HG02571 (cell line): ENCODE results near the gene AKAP10.
"Not testable (repeated sequence)": the region's sequence is repeated elsewhere in the genome, so short reads cannot be mapped to it uniquely, and the experiment has no call there.

Experiments
- ATAC-seq: cut with Tn5 transposase; IDR thresholded peaks from one replicate; pipeline ENCODE4 v1.9.1; 2021; ENCODE audit warnings: mild to moderate bottlenecking, moderate library complexity; ENCODE audit not compliant: unreplicated experiment

Gene AKAP10

GRCh38 chr17:19977293-19978208 lies at the start of gene AKAP10:
Gene AKAP10, minus strand, starts transcription at chr17:19977828. Its CDS starts 149 bp downstream, at chr17:19977679.
- ATAC-seq = peak; percentile 80

GRCh38 chr17:20026960-20027359 lies 49.3 kb upstream of the AKAP10 start:
- ATAC-seq = no peak

GRCh38 chr17:20022701-20023100 lies 45.1 kb upstream of the AKAP10 start:
- no peak for ATAC-seq

- ATAC-seq = not testable (repeated sequence)
These were observed 38.9 kb upstream of the AKAP10 start for GRCh38 chr17:20016475-20016992.

GRCh38 chr17:20012017-20012536 lies 34.4 kb upstream of the AKAP10 start:
- ATAC-seq = no peak

GRCh38 chr17:20010936-20011335 lies 33.3 kb upstream of the AKAP10 start:
- no peak for ATAC-seq

- ATAC-seq = no peak
These were observed 32.7 kb upstream of the AKAP10 start for GRCh38 chr17:20010099-20010863.

- peak; percentile 92 for ATAC-seq
These were observed 31.9 kb upstream of the AKAP10 start, which contains the start of gene SPECC1 for GRCh38 chr17:20009302-20010098. Gene SPECC1, plus strand, starts transcription at chr17:20009359. Its CDS starts 87,293 bp downstream, at chr17:20096652.

GRCh38 chr17:20009052-20009301 lies 31.3 kb upstream of the AKAP10 start:
- ATAC-seq = no peak

- ATAC-seq = peak; percentile 27
These were observed 30.8 kb upstream of the AKAP10 start for GRCh38 chr17:20008242-20009051.

- no peak for ATAC-seq
These were observed 18.9 kb upstream of the AKAP10 start for GRCh38 chr17:19996502-19996901.

- no peak for ATAC-seq
These were observed 18.5 kb upstream of the AKAP10 start for GRCh38 chr17:19996086-19996485.

- no peak for ATAC-seq
These were observed 15.4 kb upstream of the AKAP10 start for GRCh38 chr17:19992803-19993713.

- ATAC-seq = no peak
These were observed 13.7 kb upstream of the AKAP10 start for GRCh38 chr17:19991252-19991885.

GRCh38 chr17:19987897-19988296 lies 10.3 kb upstream of the AKAP10 start:
- no peak for ATAC-seq

- ATAC-seq = no peak
These were observed 9.6 kb upstream of the AKAP10 start for GRCh38 chr17:19986941-19987861.
